ENCODE data around the gene AMBN. TPM values are rescaled to one million over a fixed set of nuclear protein-coding genes. Genes with fewer than 3 reads are reported as not detected.

Gene AMBN
- total and polyA plus RNA-seq, 9 of the 15 experiments (the other 6 are each of a cell fraction or from before 2014, with no cell fraction given): 0.03 to 0.09 (median 0.07) TPM; not detected in 6

DNA sequence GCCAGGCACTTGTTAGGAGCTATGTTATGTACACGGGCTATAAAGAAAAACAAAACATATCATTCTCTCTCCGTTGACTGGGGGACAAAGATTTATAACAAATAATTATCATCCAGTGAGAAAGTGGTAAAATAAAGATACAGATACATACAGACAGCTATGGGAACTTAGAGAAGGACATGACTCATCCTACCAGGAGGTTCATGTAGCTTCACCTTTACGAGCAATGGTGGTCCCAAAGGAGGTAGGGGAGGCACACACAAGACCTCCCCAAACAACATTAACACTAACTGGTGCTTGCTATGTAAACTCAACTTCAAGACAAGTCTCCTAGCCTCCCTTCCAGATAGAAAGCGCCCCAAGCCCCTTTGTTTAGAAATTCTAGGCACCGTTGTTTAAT is 8.9 kb downstream of the AMBN start:
- WGBS (ENCODE audit: insufficient coverage, low coverage, missing lambda C conversion rate): 11% methylated on average over 5 of the region's 5 CpGs
- FAIRE-seq (no peak), ATAC-seq (peak; percentile 24; the same call in 2 of the 3 replicates), DNase-seq (ENCODE audit: extremely low read depth in 1 of 4, low spot score in 3 of 4) (no peak)
- TF ChIP-seq DMBX1 (CRISPR knock-in tag; IDR thresholded peaks at IDR 0.05; ENCODE audit: borderline replicate concordance) (no peak), TAF1 (IDR thresholded peaks at IDR 0.05; ENCODE audit: control insufficient read depth, extremely low read depth, insufficient read depth, low read length, severe bottlenecking) (no peak), ZNF77 (CRISPR knock-in tag; IDR thresholded peaks at IDR 0.05) (no peak), FOXA3 (CRISPR knock-in tag; conservative IDR thresholded peaks at IDR 0.05 in 1 of 2, IDR thresholded peaks at IDR 0.05 in 1 of 2) (no peak), NFATC3 (IDR thresholded peaks at IDR 0.05) (no peak), ZNF239 (CRISPR knock-in tag; IDR thresholded peaks at IDR 0.05) (no peak), EGR1 (conservative IDR thresholded peaks at IDR 0.05) (no peak), BHLHE40 (IDR thresholded peaks at IDR 0.05; ENCODE audit: low read length) (no peak), POLR2AphosphoS2 (IDR thresholded peaks at IDR 0.05; ENCODE audit: low read length) (no peak)
- TF ChIP-seq, protein P1, sequence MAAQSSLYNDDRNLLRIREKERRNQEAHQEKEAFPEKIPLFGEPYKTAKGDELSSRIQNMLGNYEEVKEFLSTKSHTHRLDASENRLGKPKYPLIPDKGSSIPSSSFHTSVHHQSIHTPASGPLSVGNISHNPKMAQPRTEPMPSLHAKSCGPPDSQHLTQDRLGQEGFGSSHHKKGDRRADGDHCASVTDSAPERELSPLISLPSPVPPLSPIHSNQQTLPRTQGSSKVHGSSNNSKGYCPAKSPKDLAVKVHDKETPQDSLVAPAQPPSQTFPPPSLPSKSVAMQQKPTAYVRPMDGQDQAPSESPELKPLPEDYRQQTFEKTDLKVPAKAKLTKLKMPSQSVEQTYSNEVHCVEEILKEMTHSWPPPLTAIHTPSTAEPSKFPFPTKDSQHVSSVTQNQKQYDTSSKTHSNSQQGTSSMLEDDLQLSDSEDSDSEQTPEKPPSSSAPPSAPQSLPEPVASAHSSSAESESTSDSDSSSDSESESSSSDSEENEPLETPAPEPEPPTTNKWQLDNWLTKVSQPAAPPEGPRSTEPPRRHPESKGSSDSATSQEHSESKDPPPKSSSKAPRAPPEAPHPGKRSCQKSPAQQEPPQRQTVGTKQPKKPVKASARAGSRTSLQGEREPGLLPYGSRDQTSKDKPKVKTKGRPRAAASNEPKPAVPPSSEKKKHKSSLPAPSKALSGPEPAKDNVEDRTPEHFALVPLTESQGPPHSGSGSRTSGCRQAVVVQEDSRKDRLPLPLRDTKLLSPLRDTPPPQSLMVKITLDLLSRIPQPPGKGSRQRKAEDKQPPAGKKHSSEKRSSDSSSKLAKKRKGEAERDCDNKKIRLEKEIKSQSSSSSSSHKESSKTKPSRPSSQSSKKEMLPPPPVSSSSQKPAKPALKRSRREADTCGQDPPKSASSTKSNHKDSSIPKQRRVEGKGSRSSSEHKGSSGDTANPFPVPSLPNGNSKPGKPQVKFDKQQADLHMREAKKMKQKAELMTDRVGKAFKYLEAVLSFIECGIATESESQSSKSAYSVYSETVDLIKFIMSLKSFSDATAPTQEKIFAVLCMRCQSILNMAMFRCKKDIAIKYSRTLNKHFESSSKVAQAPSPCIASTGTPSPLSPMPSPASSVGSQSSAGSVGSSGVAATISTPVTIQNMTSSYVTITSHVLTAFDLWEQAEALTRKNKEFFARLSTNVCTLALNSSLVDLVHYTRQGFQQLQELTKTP (IDR thresholded peaks at IDR 0.05; ENCODE audit: low read depth in 1 of 2, partially characterized antibody in 2 of 2): no peak
- Histone ChIP-seq H3K9me3 (replicated peaks; ENCODE audit: control insufficient read depth, insufficient read depth, low read depth, low read length) (no peaks in the 10 kb centered on the region), H3K9me1 (ENCODE audit: control insufficient read depth, insufficient read depth, low read length) (no peaks in the 10 kb centered on the region), H3K9ac (ENCODE audit: insufficient read depth in 1 of 2, low read depth in 2 of 2, low read length in 2 of 2) (no peak overlapping the region), H3K4me3 (no peak overlapping the region), H4K20me1 (replicated peaks; ENCODE audit: control insufficient read depth, insufficient read depth, low read length) (no peaks in the 10 kb centered on the region), H3K27ac (ENCODE audit: extremely low read depth, low read depth, low read length) (no peak overlapping the region), H3K27me3 (ENCODE audit: control insufficient read depth in 2 of 2, insufficient read depth in 2 of 2, low read length in 2 of 2) (no peaks in the 10 kb centered on the region), H2AFZ (ENCODE audit: low read depth, low read length) (no peak overlapping the region), H3K4me1 (replicated peaks in 1 of 2; ENCODE audit: control insufficient read depth in 2 of 2, insufficient read depth in 2 of 2, low read length in 2 of 2) (no peaks in the 10 kb centered on the region), H3K4me2 (ENCODE audit: insufficient read depth, low read length) (no peak overlapping the region), H3K79me2 (ENCODE audit: control insufficient read depth, insufficient read depth, low read length) (no peaks in the 10 kb centered on the region), H3K36me3 (ENCODE audit: control insufficient read depth, insufficient read depth, low read length) (no peaks in the 10 kb centered on the region)
- intact Hi-C loops (cut with micrococcal nuclease): loop anchor here (2.0 kb wide), 1 partner anchor 1110 kb away; no protein-coding TSS in a partner anchor
- BruUV-seq (replicated peaks): no TSS peak
- ChIA-PET CTCF (ENCODE audit: low intra/inter-chr PET ratio) (interaction anchor here (0.9 to 1.7 kb wide), 3 partner anchors 103 to 1113 kb away, joined by 3 to 7 read pairs (median 4); no protein-coding TSS in a partner anchor), POLR2A (interaction anchor here (0.8 kb wide), 1 partner anchor 584 kb away, joined by 3 read pairs; no protein-coding TSS in a partner anchor)
- in situ Hi-C loops (cut with MboI): loop anchor here (25.0 kb wide), 1 partner anchor 1111 kb away; no protein-coding TSS in a partner anchor

Data from K562 (cell line).